GM18502 (cell line): ENCODE data around the gene MTMR12.
"Not testable (repeated sequence)": the region's sequence is repeated elsewhere in the genome, so short reads cannot be mapped to it uniquely, and the experiment has no call there.

Experiments
- ATAC-seq: cut with Tn5 transposase; IDR thresholded peaks from one replicate; pipeline ENCODE4 v1.9.1; 2021; ENCODE audit warnings: mild to moderate bottlenecking; ENCODE audit not compliant: unreplicated experiment, poor library complexity

MTMR12 gene

GRCh38 chr5:32326216-32326772 is 13.6 kb upstream of the MTMR12 start:
- ATAC-seq: no peak

GRCh38 chr5:32325616-32326015 is 12.9 kb upstream of the MTMR12 start:
- ATAC-seq: no peak

- ATAC-seq: peak; percentile 75
These were observed 12.3 kb upstream of the MTMR12 start for GRCh38 chr5:32325062-32325461.

GRCh38 chr5:32323741-32324140 is 11.0 kb upstream of the MTMR12 start:
- ATAC-seq: no peak

- ATAC-seq: no peak
These were observed 10.1 kb upstream of the MTMR12 start for GRCh38 chr5:32322882-32323281.

- ATAC-seq: not testable (repeated sequence)
These were observed 9.0 kb upstream of the MTMR12 start for GRCh38 chr5:32321787-32322186.

GRCh38 chr5:32320576-32320975 is 7.8 kb upstream of the MTMR12 start:
- ATAC-seq: no peak

- no peak for ATAC-seq
These were observed 7.3 kb upstream of the MTMR12 start for GRCh38 chr5:32319926-32320543.

GRCh38 chr5:32319392-32319791 is 6.7 kb upstream of the MTMR12 start:
- ATAC-seq: no peak

- no peak for ATAC-seq
These were observed 4.3 kb upstream of the MTMR12 start for GRCh38 chr5:32317041-32317440.

- ATAC-seq: no peak
These were observed 2.7 kb upstream of the MTMR12 start for GRCh38 chr5:32315221-32316014.

GRCh38 chr5:32314658-32315057 is 1.9 kb upstream of the MTMR12 start:
- ATAC-seq: no peak

GRCh38 chr5:32314152-32314488 is 1.4 kb upstream of the MTMR12 start:
- ATAC-seq: not testable (repeated sequence)

- peak; percentile 36 for ATAC-seq
These were observed 543 bp downstream of the MTMR12 start for GRCh38 chr5:32312197-32312594.

- ATAC-seq: no peak
These were observed 1.1 kb downstream of the MTMR12 start for GRCh38 chr5:32311404-32312196.

- no peak for ATAC-seq
These were observed 3.0 kb downstream of the MTMR12 start for GRCh38 chr5:32309761-32310160.

- no peak for ATAC-seq
These were observed 3.8 kb downstream of the MTMR12 start for GRCh38 chr5:32308946-32309345.

GRCh38 chr5:32307769-32308194 is 5.0 kb downstream of the MTMR12 start:
- no peak for ATAC-seq

GRCh38 chr5:32304622-32305021 is 8.1 kb downstream of the MTMR12 start:
- no peak for ATAC-seq

GRCh38 chr5:32303755-32304120 is 9.0 kb downstream of the MTMR12 start:
- no peak for ATAC-seq
